Stimulated activated CD4-positive, alpha-beta T cell treated with anti-CD3 and anti-CD28 coated beads, Interleukin-12 subunit alpha, Interleukin-12 subunit beta, amount 100 ng/mL, for 4 hours (primary cell): Measurements from ENCODE around the gene SARM1.
"Not testable (repeated sequence)": the region's sequence is repeated elsewhere in the genome, so short reads cannot be mapped to it uniquely, and the experiment has no call there.

Source experiments
- DNase-seq: peaks from one replicate; pipeline ENCODE4 v3.0.0-alpha.2; 2020

SARM1 gene

DNA sequence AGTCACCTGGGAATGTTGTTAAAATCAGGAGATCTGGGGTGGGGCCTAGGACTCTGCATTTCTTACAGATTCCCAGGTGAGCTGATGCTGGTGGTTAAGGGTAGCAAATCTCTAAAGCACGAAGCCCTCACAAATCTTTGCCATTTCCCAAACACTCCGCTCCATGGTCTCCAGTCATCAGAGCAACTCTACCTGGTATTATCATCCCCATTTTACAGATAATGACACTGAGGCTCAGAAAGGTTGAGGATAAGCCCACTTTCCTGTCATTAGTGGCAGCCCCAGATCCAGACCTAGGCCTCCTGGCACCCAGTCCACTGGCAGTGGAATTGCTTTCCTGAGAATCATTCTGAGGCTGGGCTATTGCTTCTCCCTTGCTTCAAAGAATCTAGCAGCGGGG, 25.8 kb downstream of the SARM1 start:
- no peak for DNase-seq

DNA sequence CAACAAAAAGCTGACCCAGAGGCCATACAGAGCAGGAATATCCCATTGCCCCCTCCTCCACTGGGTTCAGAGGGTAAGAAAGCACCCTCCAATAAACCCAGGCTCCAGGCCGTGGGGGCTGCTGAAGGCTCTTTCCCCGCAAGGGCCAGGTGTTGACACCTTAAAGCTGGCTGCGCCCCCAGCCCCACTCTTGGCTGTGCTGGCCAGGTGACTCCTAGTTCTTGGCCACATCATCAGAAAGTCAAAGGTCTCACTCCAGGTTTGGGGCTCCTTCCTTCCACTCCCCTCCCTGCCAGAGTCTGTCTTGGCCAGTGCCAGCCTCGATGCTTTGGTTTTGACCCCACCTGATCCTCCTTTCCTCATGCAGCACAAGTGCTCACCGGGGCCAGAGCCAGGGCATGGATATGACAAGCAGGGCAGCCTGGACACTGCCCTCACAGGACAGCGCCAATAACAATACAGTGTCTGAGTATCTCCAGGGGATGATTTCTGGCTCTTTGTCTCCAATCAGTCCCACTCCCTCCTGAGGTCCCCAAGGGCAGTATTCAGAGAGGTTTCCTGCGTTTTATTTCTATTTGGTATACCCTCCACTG, 26.3 kb downstream of the SARM1 start:
- no peak for DNase-seq

DNA sequence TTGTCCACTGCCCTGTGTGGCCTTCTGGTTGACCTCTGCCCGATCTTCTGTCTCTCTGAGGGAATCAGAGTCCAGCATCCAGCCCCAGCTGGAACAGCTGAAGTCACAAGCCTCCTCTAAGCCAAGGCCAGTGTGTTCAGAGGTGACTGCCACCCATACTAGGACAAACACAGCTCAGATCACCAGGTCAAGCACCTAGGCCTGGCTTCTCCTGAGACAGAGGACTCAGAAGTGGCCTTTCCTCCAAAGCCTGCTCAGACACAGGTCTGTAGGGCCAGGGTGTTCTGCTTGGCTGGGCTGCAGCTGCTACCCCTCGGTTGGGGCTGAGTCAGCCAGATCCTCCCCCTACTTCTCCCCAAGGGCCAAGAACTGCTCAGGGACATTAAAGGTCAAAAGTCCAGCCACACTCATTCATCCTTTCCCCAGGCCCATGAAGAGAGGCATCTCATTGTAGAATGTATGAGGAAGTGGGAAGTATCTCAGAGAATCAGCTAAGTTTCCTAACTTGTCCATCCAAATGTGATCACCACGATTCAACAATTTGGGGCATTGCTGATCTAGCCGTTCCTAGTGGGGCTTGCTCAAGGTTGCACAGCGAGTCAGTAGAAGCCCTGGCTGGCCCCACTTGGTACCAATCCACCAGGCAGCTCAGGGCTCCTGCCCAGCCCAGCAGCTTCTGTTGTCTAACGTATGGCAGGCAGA, 26.9 kb downstream of the SARM1 start:
- DNase-seq = no peak

DNA sequence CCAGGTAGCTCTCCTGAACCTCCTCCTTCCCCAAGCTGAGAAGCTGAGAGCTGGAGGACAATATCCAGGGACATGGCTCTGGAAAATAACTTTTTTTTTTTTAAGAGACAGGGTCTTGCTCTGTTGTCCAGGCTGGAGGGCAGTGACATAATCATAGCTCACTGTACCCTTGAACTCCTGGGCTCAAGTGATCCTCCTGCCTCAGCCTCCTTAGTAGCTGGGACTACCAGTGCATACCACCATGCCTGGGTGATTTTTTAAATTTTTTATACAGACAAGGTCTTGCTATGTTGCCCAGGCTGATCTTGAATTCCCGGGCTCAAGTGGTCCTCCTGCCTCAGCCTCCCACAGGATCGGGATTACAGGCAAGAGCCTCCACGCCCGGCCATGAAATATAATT, 28.3 kb downstream of the SARM1 start:
- no peak for DNase-seq

DNA sequence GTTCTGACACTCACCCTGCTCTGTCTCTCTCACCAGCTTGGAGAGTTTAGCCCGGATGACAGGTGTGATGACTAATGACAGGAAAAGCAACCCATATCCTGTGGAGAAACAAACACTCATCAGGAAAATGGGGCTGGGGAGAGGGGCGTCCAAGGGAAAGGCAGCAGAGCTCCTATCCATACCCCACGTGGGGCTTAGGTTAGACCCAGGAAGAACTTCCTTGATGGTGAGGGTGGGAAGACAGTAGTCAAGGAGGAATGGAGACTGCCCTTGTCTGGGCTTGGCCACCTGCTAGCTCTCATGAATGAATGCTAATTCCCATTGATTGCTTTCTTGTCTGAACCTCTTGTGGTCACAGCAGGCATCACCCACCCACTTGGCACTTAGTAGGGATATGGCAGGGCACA, 30.7 kb downstream of the SARM1 start:
- DNase-seq = no peak

DNA sequence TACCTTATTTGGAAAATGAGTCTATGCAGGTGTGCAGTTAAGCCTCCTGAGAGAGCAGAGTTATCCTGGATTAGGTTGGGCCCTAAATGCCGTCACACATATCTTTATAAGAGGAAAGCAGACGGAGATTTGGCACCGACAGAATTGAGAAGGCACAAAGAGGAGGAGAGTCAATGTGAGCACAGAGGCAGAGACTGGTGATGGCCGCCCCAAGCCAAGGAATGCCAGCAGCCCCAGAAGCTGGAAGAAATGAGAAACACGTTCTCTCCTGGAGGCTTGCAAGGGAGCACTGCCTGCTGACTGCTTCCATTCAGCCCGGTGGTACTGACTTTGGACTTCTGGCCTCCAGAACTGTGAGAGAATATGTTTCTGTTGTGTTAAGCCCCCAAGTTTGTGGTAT, 31.4 kb downstream of the SARM1 start:
- no peak for DNase-seq

DNA sequence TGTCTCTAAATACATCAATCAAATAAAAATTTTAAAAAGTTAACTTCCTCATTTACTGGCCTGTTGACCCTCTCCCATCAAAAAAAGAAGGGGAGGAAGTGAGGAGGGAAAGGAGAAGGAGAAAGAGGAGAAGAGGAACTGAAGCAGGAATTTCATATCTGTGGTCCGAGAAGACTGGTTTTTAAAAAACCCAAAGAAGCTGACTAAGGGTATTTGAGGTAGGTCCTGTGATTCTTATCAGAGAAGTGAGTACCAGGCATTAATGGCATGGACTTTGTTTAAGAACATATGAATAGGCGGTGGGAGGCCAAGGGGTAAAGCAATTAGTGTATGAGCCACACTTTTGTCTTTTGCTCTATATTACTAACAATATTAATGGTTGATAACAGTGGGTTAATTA, 32.5 kb downstream of the SARM1 start:
- no peak for DNase-seq

DNA sequence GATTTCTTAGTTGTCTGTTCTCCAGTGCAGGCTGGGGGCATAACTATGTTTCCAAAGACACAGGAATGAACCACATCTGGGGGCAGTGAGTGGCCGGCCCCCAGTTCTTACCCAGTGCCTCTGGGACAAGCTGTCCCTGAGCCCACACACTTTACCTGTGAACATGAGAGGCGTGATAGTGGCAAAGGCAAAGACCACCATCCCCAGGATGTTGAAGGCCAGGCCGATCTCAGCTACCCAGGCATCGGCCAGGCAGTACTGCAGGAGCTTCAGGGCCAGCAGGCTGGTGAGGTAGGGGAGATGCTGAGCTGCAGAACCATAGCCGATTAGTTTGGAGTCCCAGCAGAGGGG, 32.9 kb downstream of the SARM1 start:
- DNase-seq = no peak

DNA sequence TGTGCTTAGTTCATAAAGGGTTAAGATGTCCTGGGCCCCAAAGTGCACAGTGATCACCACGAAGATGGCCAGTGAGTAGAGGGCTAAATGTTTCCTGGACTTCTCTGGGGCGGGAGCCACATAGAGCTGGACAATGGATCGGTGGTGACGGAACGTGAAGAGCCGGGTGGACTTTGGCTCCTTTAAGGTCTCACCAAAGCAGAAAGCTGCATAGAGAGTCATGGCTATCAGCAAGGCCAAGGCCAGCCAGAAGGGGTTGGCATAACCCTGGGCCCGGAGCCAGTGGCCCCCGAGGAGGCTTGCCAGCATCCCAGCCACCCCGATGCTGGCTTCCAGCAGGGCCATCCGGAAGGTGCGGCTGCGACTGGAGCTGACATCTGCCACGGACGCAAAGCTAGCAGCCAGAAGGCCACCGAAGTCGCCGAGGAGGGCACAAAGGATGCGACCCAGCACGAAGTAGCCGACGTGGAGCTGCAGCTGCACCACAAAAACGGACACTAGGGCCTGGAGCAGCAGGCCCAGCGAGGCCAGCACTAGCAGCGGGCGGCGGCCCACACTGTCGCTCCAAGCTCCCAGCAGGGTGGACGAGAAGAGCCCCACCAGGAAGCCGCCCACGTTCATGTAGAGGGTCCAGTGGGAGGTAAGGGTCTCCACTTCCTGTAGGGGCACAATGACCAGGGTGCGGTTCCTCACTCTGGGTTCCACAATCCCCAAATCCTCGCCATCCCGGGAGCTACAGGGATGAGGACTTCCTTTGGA, 33.5 kb downstream of the SARM1 start:
- DNase-seq = no peak

DNA sequence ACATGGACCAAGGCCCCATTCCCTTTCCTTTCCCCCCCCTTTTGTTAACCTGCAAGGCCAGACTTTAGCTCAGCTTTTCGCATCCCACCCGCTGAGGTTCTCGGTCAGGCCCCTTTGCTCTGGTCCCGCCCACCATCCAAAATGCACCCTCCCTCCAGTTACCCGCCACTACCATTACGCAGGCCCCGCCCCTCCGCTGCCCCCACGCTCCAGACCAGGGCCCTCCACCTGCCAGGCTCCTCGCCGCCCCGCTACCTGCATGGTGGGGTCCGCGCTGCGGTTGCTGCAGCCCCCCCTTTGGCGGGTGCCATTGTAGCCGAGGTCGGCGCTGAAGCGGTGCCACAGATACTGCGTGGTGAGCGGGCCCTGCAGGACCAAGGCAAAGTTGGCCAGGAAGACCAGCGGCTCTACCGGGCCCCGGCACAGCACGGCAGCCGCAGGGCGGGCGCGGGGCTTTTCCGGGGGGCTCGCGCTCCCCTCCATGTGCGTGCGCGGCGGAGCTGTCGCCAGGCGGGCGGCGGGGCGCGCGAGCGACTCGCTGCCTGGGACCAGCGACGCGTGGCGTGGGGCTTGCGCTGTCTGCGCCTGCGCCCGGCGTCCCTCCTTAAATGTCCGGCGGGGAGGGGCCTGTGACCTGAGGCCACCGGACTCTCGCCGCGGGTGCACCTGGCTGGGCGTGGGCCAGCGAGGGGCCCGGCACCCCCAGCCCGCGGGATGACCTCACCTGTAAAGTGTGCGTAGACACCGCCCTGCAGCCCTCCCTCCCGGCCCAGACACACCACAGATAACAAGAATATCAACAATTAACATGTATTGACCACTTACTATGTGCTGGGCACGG, 34.4 kb downstream of the SARM1 start, which contains the start of gene SLC46A1:
Gene SLC46A1, minus strand, starts transcription at position 581 of the 841 bp plus-strand sequence. Its CDS starts 98 bp downstream, at position 483.
- peak; percentile 64 for DNase-seq

DNA sequence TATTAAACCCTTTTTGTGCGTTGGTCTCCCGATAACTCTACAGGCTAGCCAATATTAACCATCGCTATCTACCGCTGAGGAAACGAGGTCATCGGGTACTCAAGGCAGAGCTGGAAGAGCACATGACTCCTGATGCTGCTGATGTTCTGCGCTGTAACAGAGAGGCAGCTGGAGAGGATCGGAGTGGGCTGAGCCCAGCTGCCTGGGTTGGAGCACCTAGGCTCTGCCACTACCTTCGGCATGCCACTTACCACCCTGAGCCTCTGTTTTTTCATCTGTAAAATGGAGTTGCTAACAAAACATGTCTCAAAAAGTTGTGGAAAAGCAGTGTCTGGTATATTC, 35.0 kb downstream of the SARM1 start:
- no peak for DNase-seq

DNA sequence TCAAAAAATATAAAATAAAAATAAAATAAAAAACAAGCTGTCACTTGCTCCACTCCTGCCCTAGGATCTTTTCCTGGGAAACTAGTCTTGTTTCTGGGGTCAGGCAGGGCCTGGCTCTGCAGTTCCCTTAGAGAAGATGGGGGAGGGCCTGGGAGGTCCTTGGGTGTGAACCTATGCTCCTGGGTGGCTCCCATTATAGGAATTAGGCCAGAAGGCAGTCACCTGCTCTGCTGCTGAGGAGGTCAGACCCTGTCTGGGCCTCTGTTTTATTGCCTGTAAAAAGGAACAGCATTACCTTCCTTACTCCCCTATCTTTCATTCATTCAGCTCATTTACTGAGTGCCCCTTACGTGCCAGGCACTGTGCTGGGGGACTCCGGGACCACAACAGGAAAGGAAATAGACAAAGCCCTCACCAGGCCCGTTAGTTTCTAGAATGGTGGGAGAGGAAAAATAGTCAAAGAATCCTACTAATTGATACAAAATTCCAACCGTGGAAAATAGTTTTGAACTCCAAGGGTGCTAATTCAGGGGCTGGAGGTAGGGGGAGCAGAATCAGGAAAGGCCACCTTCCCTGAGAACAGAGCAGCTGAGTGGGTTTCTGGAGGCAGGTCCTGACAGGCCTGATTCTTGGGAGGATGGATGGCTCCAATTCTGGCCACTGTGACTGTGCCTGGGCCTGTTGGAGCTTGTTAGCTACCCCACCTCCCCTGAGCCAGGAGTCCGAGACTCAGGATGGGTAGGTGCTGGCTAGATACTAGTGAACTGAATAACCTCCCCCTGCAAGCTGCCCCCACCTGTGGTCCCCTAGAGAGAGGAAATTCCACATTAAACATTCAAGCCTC, 35.9 kb downstream of the SARM1 start:
- DNase-seq = no peak

DNA sequence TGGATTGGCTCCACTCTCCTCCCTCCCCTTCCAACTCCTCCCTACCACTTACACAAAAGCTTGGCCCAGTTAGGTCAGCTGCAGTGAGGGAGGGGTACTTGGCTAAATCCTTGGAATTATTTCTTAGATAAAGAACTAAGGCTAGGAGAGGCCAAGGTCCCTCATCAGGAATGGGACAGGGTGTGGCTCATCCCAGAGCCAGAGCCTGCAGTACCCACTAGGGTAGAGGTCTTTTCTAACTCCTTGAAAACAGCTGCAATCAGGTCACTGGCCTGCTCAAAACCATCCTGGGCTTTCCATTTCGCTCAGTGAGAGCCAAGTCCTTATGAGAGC, 36.4 kb downstream of the SARM1 start:
- no peak for DNase-seq

DNA sequence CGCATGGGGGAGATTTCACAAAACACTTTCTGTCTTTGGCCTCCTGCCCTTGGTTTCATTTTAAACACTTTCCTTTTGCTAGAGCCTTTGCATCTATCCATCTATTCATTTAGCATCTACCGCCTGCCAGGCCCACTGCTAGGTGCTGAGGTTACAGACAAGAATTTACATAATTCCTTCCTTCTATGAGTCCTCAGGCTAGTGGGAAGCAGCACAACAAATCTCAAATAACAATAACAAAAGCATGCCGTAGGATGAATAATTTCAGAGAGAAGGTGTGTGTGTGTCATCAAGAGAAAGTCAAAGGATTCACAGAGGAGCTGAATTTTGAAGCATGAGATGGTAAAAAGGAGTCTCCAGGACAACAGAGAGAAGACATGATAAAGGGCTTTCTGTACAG, 40.6 kb downstream of the SARM1 start:
- no peak for DNase-seq

DNA sequence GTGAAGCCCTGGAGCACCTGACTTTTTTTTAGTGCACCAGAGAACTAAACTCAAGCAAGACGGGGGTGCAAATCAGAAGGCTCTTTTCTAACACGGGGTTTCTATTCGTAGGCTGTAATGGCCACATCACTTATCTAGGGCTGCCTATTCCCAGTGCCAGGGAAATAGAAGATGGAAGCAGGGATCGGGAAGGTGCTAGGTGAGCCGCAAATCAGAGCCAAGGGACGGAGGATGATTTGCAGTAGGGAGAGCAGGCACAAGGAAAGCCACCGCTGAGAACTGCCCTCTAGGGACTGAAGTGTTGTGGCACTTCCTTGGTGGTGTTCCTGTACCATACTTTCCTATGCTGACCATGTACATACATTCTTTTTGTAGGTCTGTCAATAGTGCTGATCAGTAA, 42.3 kb downstream of the SARM1 start:
- DNase-seq = no peak

DNA sequence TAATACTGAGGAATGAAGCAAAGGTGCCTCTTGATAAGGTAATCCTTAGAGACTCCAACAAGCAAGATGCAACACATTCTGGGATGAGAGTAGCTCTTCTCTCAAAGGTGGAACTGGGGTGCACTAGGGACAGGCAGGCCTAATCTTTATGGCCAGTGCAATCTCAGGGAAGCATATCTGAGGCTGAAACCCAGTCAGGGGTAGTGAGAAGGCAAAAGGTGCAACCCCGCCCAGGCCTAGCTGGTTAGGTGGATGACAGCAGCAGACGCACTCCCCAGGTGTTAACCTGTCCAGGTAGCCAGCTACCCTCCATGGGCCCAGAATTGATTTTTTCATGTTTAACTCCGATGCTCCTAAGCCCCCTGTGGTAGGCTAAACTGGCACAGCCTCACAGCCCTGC, 44.4 kb downstream of the SARM1 start:
- DNase-seq = no peak

DNA sequence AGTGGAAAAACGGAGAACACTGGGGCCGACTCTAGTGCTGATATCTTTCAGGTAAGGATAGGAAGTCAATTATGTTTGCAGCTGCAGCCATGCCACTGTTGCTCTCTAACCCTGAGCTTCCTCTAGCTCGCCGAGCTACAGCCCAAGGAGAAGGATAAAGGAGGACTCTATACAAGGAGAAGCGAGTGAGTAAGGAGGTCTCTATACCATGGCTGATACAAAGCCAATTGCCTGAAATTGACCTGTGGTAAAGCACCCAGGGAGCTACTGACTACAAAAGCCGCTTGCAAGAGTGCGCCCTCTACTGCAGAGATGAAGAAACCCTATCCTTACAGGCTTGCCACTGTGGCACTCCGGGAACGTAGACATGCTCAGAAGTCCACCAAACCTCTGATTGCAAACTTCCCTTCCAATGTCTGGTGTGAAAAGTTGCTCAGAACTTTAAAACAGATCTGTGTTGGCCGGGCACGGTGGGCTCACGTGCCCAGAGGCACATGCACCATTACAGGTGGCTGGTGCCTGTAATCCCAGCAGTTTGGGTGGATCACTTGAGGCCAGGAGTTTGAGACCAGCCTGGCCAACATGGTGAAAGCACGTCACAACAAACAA, 45.3 kb downstream of the SARM1 start:
- peak; percentile 38 for DNase-seq

DNA sequence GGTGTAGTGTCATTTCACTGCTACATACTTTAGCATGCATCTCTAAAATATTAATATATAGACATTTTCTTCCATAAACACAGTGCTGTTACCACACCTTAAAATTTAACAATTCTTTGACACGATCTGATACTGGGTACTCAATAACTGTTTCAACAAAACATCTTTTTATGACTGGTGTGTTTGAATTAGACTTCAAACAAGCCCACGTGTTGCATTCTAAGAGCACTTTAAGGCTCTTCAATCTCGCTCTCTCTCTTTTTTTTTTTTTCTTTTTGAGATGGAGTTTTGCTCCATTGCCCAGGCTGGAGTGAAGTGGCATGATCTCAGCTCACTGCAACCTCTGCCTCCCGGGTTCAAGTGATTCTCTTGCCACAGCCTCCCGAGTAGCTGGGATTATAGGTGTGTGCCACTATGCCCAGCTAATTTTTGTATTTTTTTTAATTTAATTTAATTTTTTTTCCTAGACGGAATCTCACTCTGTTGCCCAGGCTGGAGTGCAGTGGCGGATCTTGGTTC, 50.4 kb downstream of the SARM1 start:
- no peak for DNase-seq

DNA sequence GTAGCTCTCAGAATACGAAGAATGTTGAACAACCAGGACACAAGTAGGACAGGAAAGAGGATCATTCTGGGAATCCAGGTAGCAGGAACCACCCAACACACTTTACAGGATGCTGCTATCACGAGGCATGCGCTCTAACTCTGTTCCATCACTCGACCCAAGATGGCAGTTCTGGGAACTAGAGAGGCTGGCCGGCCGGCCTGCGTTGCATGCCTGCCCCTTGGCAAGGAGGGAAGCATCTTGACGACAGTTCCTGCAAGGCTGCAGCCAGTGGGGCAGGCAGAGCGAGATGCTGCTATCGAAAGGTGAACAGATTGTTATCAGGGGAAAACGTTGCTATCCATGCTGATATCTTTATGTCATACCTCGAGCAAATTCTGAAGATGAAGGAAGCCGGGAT, 53.7 kb downstream of the SARM1 start:
- DNase-seq = no peak

DNA sequence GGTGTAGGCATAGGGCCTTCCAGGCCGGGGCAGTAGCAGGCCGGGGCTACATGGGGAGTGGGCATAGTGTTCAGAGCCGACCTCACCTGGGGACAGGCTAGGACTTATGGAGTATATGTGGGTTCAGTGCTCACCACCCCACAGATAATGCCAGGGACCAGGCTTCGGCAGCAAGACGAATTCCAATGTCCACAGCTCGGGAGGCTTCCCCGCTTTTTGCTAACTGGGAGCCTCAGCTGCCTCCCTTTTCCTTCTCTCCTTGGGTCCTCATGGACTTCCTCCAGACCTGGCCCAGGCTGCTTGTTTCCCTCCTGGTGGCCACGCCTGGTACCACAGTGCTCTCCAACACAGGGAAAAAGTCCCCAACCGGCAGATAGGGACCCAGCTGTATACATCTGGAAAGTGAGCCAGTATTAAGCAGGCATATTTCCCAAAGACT, 54.6 kb downstream of the SARM1 start:
- no peak for DNase-seq

DNA sequence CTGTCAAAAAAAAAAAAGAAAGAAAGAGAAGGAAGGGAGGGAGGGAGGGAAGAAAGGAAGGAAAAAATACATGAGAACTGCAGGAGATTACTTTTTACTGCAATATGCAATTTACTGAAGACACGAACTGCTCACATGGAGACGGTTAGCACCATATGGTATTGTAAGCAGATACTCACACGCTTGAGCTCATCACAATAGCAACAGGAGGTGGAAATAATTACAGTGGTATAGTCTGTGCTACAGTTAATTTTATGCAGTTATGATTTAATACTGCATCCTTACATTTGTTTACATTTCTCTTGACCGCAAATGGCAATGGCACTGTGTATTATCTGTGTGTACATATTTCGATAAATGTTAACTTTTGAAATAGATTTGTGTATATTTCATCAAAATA, 55.9 kb downstream of the SARM1 start:
- no peak for DNase-seq

DNA sequence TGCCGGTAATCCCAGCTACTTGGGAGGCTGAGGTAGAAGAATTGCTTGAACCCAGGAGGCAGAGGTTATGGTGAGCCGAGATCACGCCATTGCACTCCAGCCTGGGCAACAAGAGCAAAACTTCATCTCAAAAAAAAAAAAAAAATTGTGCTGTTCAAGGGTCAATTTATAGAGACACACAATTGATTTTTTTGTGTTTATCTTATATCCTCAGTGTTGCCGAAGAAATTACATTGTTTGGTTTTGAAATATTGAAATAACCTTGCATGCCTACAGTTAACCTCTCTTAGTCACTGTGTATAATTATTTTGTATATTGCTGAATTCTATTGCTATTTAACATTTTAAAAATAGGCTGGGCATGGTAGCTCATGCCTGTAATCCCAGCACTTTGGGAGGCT, 56.5 kb downstream of the SARM1 start:
- DNase-seq = not testable (repeated sequence)
